HG03039 (cell line): Measurements from ENCODE around the gene MYO5B.

Experiments
- ATAC-seq: cut with Tn5 transposase; IDR thresholded peaks from one replicate; pipeline ENCODE4 v1.9.1; 2021; ENCODE audit warnings: mild to moderate bottlenecking, moderate library complexity; ENCODE audit not compliant: unreplicated experiment

The MYO5B gene

DNA sequence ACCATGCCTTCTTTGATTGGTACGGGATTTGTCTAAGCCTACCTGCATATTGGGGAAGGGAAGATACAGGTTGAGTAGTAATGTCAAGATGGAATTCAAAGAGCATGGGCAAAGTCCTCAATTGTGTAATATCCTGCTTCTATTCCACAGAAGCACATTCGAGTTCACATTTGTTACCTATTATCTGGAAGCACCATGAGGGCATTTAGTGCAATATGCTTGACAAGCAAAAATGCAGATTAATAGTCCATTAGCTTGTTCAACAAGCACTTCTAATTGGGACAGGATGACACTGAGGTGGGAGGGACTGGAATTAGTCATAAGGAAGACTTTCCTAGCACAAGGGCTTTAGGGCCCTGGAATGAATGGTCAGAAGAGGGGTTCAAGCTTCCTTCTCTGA is 40.5 kb downstream of the MYO5B start:
- ATAC-seq: no peak

GRCh38 chr18:50152900-50153299 is 42.0 kb downstream of the MYO5B start:
- ATAC-seq: no peak

GRCh38 chr18:50151926-50152325 is 43.0 kb downstream of the MYO5B start:
- no peak for ATAC-seq

DNA sequence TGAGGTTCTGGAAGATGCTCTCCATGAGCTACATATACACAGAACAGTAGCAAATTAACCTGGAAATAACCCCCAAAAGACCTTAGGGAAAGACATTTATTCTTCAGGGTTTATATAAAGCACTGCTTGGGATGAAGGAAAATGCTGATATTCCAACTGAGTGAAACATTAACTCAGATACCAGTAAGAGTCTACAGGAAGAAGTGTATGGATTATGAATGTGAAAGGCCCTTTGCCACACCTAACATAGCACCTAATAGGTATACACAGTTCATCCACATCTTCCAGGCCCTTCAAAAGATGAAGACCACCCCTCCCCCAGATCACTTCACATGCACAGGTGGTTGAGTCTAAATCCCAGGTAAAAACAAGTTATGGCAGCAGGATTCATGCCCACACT is 50.4 kb downstream of the MYO5B start:
- no peak for ATAC-seq

DNA sequence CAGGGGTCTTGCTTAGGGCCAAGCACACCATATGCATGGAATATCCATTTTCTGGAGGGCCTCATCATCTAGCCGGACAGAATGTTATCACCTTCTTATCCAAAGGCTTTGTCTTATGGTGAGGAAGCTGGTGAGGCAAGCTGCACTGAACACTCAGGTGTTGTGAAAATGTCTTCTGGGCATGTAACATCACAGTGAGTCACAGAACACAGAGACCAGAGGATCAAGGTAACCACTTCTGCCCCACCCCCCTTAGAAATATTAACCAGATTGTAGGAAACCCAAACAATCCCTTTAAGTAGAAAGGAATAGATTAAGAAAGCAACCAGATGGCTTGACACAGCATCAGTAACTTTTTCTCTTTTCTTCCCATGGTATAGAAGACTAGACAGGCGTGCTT is 51.1 kb downstream of the MYO5B start:
- ATAC-seq: no peak

DNA sequence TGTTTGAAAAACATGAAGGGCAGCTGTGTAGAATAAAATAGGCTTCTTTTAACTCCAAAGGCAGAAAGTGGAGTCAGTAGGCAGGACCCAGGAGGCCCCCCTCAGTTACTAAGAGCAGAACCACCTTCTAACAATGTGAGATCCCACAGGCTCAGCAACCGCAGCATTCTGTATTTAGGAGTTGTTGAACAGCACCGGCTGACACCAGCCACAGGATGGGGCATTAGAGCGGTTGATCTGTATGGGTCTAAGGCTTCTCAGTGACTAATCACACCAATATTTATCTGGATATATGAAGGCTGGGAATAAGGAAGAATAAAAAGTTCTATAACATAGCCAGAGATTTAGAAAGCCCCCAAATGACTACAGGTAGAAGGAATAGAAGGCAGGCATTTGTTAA is 51.7 kb downstream of the MYO5B start:
- ATAC-seq: no peak

DNA sequence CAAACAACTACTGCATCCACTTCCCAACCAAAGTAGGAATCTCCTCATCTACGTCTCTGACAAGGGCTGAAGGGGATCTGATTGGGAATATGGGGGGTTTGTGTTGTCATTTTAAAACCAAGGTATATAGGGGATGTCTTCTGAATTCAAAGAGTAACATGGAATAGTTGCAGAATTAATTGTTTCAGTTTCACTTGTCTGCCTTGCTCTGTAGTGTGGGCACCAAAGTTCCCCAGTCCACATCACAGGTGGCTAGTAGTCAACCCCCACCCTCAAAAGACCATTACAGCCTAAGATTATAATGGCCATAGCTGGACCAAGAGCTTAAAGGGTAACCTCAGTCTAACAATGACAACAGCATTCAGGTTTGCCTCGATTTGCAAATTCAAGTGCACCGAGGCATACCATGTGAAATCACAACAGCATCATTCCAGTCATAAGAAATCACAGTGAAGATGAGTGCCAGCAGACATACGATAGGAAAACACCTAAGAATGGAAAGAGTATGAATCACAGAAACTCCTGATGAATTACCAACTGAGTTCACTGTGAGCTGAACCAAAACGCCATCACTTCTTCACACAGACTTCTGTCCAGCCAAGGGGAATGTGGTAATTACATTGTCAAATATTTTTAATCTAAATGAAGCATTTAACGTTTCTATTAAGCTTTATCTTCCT is 52.4 kb downstream of the MYO5B start:
- no peak for ATAC-seq

DNA sequence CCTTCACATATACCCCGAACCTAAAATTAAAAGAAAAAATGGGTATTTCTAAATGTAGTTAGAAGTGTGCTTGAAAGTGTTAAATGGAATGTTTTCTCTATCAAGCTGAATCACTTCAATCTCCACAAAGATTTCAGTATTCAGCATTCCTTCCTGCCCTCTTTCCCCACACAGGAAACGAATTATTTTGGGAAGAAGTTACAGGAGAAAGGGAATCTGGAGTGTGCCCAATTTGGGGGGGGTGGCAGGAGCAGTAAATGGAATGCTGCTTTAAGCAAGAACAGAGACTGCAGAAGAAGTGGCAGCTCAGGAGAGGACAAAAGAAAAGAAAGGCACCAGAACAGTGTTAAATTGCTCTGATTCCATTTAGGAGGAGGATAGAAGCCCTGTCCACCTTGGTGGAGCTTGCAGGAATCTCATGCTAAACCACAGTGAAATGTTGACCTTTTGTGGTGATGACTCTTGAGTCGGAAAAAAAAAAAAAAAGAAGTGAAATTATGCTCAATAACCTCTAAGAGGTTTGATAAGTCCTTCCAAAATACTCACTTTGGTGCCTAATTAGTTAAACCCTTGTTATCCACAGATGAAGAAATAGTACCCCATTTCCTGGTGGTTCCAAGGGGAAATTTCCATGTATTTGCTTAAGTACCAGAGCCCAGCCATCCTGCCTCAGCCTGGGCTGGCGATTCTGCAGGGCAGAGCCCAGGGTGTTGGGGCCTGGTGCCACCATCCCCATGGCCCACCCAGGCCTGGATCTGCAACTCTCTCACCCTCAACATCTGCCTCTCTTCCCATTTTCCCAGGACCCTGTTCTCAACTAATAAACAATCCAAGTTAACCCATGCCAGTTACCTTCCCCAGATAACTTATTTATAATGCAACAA is 56.5 kb downstream of the MYO5B start:
- no peak for ATAC-seq

DNA sequence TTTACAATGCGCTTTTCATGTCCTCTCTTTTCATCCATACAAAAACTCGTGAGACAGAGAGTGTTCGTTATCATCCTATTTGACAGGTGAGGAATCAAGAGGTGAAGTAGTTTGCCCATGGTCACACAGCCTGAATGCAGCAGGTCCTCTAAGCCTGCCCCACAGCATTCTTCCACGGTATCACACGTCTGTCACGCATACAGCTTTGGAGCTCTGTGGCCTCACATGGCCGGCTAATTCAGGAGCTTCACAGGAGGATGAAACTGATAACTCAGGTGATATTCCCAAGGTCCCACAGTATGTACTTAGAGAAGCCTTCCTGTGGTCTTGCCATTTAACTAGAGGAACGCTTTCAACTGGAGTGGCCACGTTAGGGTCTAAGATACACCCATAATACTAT is 59.0 kb downstream of the MYO5B start:
- no peak for ATAC-seq

- no peak for ATAC-seq
Observed at GRCh38 chr18:50133526-50133925, 61.4 kb downstream of the MYO5B start.

GRCh38 chr18:50131591-50131990 is 63.4 kb downstream of the MYO5B start:
- no peak for ATAC-seq

- no peak for ATAC-seq
Observed at GRCh38 chr18:50128506-50129271, 66.3 kb downstream of the MYO5B start.

DNA sequence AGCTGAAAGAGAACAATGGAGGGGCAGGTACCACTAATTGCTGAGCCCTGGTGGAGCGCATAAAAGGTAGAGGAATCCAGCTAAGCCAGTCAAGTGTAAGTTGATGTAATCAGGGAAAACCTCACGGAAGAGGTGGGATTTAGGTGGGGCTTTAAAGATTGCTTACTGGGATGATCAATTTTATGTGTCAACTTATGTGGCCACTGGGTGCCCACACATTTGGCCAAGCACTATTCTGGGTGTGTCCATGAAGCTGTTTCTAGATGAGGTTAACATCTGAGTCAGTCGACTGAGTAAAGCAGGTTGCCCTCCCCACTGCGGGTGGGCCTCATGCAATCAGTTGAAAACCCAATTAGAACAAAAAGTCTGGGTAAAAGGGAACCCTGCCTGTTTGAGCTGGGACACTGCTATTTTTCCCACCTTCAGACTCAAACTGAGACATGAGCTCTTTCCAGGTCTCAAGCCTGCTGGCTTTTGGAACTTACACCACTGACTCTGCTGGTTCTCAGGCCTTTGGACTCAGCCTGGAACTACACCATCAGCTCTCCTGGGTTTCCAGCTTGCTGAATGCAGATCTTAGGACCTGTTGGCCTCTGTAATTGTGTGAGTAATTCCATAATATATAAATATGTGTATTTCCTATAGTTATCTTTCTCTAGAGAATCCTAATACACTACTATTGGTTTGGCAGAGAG is 67.3 kb downstream of the MYO5B start:
- no peak for ATAC-seq

DNA sequence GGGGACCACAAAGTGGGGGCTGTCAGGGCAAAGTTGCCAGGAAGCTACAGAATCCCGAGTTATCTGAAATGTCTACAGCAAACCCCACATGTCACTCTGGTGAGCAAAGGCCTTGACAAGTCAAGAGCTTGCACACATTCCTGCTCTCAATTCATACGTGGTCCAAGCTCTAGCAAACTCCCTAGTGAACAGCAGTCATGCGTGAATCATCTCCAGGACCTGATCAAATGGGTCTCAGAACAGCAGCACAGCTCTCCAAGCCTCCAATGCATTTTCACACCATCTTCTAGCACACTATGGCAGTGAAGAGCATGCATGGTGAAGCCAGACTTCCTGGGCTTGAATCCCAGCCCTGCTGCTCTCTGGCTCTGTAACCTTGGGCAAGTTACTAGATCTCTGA is 68.5 kb downstream of the MYO5B start:
- no peak for ATAC-seq

- ATAC-seq: no peak
Observed at GRCh38 chr18:50125456-50125855, 69.5 kb downstream of the MYO5B start.

DNA sequence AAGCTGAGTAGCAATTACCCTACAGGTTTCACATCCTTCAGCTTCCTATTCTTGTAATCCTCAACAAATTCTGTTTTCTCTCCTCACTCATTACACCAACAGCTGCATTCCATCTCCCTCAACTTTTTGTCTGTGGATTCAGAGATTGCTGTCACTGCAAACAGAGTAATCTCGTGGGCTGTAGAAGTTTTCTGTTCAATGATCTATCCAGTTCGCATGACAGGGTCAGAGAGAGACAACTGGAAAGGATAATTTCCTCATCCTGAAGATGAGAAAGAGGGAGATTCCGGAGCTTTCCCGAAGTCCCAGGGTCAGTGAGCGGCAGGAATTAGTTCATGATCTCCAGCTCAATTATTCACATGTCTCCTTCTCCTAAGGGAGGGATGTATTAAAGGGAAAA is 75.7 kb downstream of the MYO5B start:
- no peak for ATAC-seq

- no peak for ATAC-seq
Observed at GRCh38 chr18:50117863-50118262, 77.1 kb downstream of the MYO5B start.

GRCh38 chr18:50115095-50115494 is 79.9 kb downstream of the MYO5B start:
- ATAC-seq: no peak

DNA sequence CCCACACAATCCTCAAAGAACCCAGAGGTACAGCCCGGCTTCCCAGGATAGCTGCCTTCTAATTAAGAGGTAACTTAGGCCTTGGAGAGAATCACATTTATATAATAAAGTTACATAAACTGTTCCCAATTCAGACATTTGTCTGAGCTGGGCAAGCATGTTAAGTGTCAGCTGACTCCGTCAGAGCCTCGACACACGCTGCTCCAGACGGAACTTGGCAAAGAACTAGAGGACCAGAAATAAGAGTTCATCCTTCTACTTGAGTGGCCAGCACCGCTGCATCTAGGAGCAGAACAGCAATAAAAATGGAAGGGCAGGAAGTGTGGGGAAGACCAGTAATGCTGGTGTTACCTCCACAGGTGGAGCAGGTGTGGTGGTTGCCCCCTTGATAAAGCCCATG is 80.5 kb downstream of the MYO5B start:
- no peak for ATAC-seq

GRCh38 chr18:50113726-50114125 is 81.2 kb downstream of the MYO5B start:
- ATAC-seq: no peak

- no peak for ATAC-seq
Observed at GRCh38 chr18:50111398-50111797, 83.5 kb downstream of the MYO5B start.
